Uterus (tissue), 4 donors: Measurements from ENCODE around the gene NUP153. TPM values are rescaled to one million over a fixed set of nuclear protein-coding genes. Genes with fewer than 3 reads are reported as not detected.

ENCODE experiments used
- DNase-seq, 2 donors: peaks; one replicate each; pipeline ENCODE4 v3.0.0-alpha.2; 2019 to 2020
- H3K27ac ChIP-seq, 2 donors: fragments of 200-600 bp; sonication (generic); 1 replicate in 1 of 2; 2 replicates in 1 of 2; pipeline ENCODE4 v1.5.1; 2016 to 2018
- H3K27me3 ChIP-seq, 2 donors: fragments of 200-600 bp; sonication (generic); one replicate each; pipeline ENCODE4 v1.5.1; 2018 to 2019; ENCODE audit warnings: control low read depth in 1 of 2
- H3K36me3 ChIP-seq, 2 donors: fragments of 200-600 bp; sonication (generic); one replicate each; pipeline ENCODE4 v1.5.1; 2019; ENCODE audit warnings: control low read depth in 1 of 2
- H3K4me1 ChIP-seq, 2 donors: fragments of 200-600 bp; sonication (generic); one replicate each; pipeline ENCODE4 v1.5.1; 2018 to 2019; ENCODE audit warnings: control low read depth in 1 of 2
- H3K4me3 ChIP-seq, 2 donors: fragments of 200-600 bp; sonication (generic); 1 replicate in 1 of 2; 2 replicates in 1 of 2; pipeline ENCODE4 v1.5.1; 2018 to 2019; ENCODE audit warnings: mild to moderate bottlenecking in 1 of 2
- H3K9me3 ChIP-seq, 2 donors: fragments of 200-600 bp; sonication (generic); one replicate each; pipeline ENCODE4 v1.5.1; 2019; ENCODE audit warnings: control low read depth in 1 of 2
- POLR2A ChIP-seq, 2 donors: fragments of 450-650 bp; IDR thresholded peaks; one replicate each; pipeline ENCODE4 v1.6.1; 2016; ENCODE audit warnings: antibody characterized with exemption in 2 of 2, mild to moderate bottlenecking in 1 of 2, moderate library complexity in 1 of 2
- intact Hi-C: fragments of 100-400 bp; cut with DNase I; formaldehyde crosslinking; loops from one replicate; pipeline ENCODE4 v1.15.1; 2023; ENCODE audit warnings: low total_unique reads
- total RNA-seq, 4 donors: library from RNA; depleted of rRNA in 3 of 4; stranded (reverse); fragments of >200 nt in 3 of 4; gene quantifications; one replicate each; pipeline versions ENCODE4 v1.1.0 to v1.2.4, GENCODE V29; 2014 to 2023
- TF ChIP-seq, protein P1 (sequence below), 4 experiments: fragments of 200-600 bp in 2 of 4; fragments of 450-650 bp in 2 of 4; sonication (generic) in 2 of 4; IDR thresholded peaks; one replicate each; pipeline ENCODE4 v1.5.1; 2016 to 2019; ENCODE audit warnings: antibody characterized with exemption in 4 of 4, mild to moderate bottlenecking in 2 of 4, moderate library complexity in 1 of 4
- donor health status: DM: yes; HTN: yes; CAD: no.

The NUP153 gene
- total RNA-seq, 4 donors from 2014 or later, result 14.1 to 55.1 (median 48.4) TPM

DNA sequence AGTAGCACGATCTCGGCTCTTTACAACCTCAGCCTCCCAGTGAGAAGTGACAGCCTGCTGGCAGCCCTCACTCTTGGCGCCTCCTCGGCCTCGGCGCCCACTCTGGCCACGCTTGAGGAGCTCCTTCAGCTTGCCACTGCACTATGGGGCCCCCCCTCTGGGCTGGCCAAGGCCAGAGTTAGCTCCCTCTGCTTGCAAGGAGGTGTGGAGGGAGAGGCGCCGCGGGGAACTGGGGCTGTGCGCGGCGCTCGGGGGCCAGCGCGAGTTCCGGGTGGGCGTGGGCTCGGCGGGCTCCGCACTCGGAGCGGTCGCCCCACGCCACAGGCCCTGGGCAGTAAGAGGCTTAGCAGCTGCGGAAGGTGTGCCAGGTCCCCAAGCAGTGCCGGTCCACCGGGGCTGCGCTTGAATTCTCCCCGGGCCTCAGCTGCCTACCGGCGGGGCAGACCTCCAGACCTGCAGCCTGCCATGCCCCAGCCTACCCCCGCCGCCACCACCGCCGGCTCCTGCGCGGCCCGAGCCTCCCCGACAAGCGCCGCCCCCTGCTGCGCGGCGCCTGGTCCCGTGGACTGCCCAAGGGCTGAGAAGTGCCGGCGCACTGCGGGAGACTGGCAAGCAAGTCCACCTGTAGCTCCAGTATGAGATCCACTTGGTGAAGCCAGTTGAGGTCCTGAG is 22.0 kb upstream of the NUP153 start:
- Histone ChIP-seq H3K9me3 (no peaks in the 10 kb centered on the region), H3K4me1 (peaks cover 0 to 7% of the 10 kb centered on the region in 2 donors), H3K36me3 (no peaks in the 10 kb centered on the region), H3K27me3 (no peaks in the 10 kb centered on the region), H3K4me3 (no peak overlapping the region), H3K27ac (no peak overlapping the region)
- DNase-seq, result no peak
- TF ChIP-seq POLR2A (IDR thresholded peaks at IDR 0.05), result no peak
- TF ChIP-seq, protein P1, sequence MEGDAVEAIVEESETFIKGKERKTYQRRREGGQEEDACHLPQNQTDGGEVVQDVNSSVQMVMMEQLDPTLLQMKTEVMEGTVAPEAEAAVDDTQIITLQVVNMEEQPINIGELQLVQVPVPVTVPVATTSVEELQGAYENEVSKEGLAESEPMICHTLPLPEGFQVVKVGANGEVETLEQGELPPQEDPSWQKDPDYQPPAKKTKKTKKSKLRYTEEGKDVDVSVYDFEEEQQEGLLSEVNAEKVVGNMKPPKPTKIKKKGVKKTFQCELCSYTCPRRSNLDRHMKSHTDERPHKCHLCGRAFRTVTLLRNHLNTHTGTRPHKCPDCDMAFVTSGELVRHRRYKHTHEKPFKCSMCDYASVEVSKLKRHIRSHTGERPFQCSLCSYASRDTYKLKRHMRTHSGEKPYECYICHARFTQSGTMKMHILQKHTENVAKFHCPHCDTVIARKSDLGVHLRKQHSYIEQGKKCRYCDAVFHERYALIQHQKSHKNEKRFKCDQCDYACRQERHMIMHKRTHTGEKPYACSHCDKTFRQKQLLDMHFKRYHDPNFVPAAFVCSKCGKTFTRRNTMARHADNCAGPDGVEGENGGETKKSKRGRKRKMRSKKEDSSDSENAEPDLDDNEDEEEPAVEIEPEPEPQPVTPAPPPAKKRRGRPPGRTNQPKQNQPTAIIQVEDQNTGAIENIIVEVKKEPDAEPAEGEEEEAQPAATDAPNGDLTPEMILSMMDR (IDR thresholded peaks at IDR 0.05), result no peak
- intact Hi-C loops, result no loop called here

DNA sequence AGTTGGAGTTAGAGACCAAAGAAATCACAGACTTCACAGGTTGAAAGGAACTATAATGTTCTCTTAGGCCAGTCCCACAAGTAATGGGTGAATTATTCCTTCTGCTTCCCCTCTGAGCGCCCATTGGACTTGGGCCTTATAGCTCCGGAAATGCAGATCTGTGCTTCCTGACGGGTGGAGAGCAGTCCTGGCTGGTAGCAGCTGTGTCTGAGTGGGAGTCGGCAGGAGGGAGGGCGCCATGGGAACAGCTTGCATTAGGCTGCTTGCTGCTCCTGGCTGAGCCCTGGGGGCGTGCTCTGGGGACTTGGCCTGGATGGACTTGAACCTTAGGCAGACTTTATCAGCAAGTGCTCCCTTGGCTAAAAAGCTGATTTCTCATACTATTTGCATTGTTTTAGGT is 18.4 kb upstream of the NUP153 start:
- no peaks in the 10 kb centered on the region for H3K36me3 ChIP-seq
- DNase-seq, result peak; percentile 38 to 62
- H3K27ac ChIP-seq, result no peak overlapping the region
- TF ChIP-seq, protein P1 (IDR thresholded peaks at IDR 0.05), result no peak
- no peak for TF ChIP-seq POLR2A (IDR thresholded peaks at IDR 0.05)
- no peaks in the 10 kb centered on the region for H3K27me3 ChIP-seq
- H3K4me3 ChIP-seq, result no peak overlapping the region
- peaks cover 0 to 7% of the 10 kb centered on the region in 2 donors for H3K4me1 ChIP-seq
- H3K9me3 ChIP-seq, result no peaks in the 10 kb centered on the region
- intact Hi-C loops, result no loop called here

DNA sequence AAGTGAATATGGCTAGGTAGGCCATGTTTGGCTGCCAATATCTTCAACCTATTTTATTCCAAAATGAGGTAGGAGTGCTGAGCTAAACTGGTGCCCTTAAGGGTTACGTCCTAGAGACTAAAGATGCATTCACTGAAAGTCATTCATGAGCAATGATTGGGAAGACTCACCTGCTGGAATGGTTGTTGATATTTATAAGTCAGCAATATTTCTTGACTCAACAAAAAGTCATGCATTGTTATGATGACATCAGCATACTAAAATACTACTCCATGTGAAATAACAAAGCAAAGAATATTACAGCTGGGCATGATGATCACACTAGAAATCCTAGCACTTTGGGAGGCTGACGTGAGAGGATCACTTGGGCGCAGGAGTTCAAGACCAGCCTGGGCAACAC is 17.6 kb upstream of the NUP153 start:
- Histone ChIP-seq H3K4me3 (no peak overlapping the region), H3K9me3 (no peaks in the 10 kb centered on the region), H3K27ac (no peak overlapping the region), H3K4me1 (peaks cover 0 to 7% of the 10 kb centered on the region in 2 donors), H3K27me3 (no peaks in the 10 kb centered on the region), H3K36me3 (no peaks in the 10 kb centered on the region)
- DNase-seq, result no peak
- intact Hi-C loops, result no loop called here
- no peak for TF ChIP-seq POLR2A (IDR thresholded peaks at IDR 0.05)

DNA sequence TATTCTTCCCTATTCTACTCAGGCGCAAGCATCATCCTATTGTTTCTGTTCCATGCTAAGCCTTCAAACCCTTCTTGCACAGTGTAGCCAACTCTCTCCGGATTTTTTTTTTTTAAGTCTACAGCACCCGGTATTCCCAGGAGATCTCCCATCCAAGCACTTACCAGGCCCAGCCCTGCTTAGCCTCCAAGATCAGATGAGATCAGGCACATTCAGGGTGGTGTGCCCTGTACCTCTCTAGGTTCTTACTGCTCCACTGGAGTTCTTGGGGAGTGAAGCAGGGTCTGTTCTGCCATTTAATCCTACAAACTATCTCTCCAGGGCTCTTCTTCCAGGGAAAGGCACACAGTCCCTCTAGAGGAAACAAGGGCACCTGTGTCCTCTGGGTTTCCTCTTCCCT is 14.9 kb upstream of the NUP153 start:
- Histone ChIP-seq H3K27me3 (no peaks in the 10 kb centered on the region), H3K27ac (no peak overlapping the region), H3K36me3 (no peaks in the 10 kb centered on the region), H3K4me3 (no peak overlapping the region), H3K9me3 (no peaks in the 10 kb centered on the region), H3K4me1 (peaks cover 0 to 7% of the 10 kb centered on the region in 2 donors)
- DNase-seq, result no peak
- no peak for TF ChIP-seq POLR2A (IDR thresholded peaks at IDR 0.05)
- TF ChIP-seq, protein P1 (IDR thresholded peaks at IDR 0.05), result no peak
- intact Hi-C loops, result no loop called here

DNA sequence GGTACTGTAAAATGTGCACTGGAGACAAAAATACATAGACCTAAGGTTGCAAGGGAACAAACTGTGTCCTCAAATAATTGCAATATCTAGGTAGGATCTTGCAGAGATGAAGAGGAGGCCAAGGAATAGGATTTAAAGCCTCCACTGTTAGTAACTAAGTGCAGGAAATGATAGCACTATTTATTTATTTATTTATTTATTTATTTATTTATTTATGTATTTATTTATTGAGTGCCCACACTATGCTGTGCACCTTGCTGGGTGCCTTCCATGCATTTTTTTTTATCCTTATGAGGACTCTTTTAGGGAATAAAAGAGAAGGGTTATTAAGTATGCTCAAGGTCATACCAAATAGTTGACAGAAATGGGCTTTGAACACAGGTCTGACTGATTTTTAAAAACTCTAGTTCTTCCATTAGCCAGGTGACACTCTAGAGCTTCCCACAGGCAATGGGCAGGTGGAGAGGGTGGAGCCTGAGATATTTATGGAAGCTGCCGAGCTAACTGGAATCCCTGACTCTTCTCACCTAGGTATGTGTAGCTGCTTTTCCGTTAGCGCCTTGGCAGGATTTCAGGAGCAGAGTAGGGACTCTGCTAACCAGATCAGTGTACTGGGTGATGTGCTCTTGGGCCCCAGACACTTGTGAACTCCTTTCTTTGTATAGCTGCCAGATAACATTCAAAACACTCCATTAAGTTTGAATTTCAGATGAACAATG is 12.8 kb upstream of the NUP153 start:
- no peak overlapping the region for H3K27ac ChIP-seq
- intact Hi-C loops, result no loop called here
- TF ChIP-seq, protein P1 (IDR thresholded peaks at IDR 0.05), result no peak
- no peak for TF ChIP-seq POLR2A (IDR thresholded peaks at IDR 0.05)

More for the DNA sequence above, 12.8 kb upstream of the NUP153 start:
- no peak for DNase-seq
- Histone ChIP-seq H3K27me3 (no peaks in the 10 kb centered on the region), H3K4me3 (no peak overlapping the region), H3K9me3 (no peaks in the 10 kb centered on the region), H3K4me1 (no peaks in the 10 kb centered on the region), H3K36me3 (no peaks in the 10 kb centered on the region)
